Osteoblast (primary cell): ENCODE data around the gene PTPN7. TPM values are rescaled to one million over a fixed set of nuclear protein-coding genes. Genes with fewer than 3 reads are reported as not detected.

Source experiments
- DNase-seq: peaks from one replicate; pipeline ENCODE4 v3.0.0; 2011; ENCODE audit warnings: low spot score, mixed read lengths; ENCODE audit not compliant: insufficient read length; ENCODE audit errors: missing footprints
- H2AFZ ChIP-seq: 2 replicates; pipeline ENCODE4 v1.6.0; 2011; ENCODE audit warnings: mild to moderate bottlenecking, low read length
- H3K27ac ChIP-seq: 2 replicates; pipeline ENCODE4 v1.5.1; 2011; ENCODE audit warnings: mild to moderate bottlenecking, low read depth, low read length, moderate library complexity
- H3K27me3 ChIP-seq: 2 replicates; pipeline ENCODE4 v1.6.0; 2012; ENCODE audit warnings: mild to moderate bottlenecking, control low read depth, inconsistent platforms, low read length, moderate library complexity; ENCODE audit not compliant: insufficient read depth
- H3K36me3 ChIP-seq: 2 replicates; pipeline ENCODE4 v1.5.1; 2011; ENCODE audit warnings: mild to moderate bottlenecking, low read length, control low read depth, moderate library complexity; ENCODE audit not compliant: insufficient read depth
- H3K4me1 ChIP-seq: 2 replicates; pipeline ENCODE4 v1.5.1; 2011; ENCODE audit warnings: mild to moderate bottlenecking, low read length, control low read depth, moderate library complexity; ENCODE audit not compliant: insufficient read depth
- H3K4me2 ChIP-seq: 2 replicates; pipeline ENCODE4 v1.6.0; 2011; ENCODE audit warnings: mild to moderate bottlenecking, low read length; ENCODE audit not compliant: insufficient read depth
- H3K4me3 ChIP-seq: fragments of 200-600 bp; sonication (generic); 3 replicates; pipeline ENCODE4 v1.5.1; 2012; ENCODE audit warnings: mild to moderate bottlenecking, low read length, inconsistent platforms; ENCODE audit not compliant: insufficient read depth
- H3K79me2 ChIP-seq: 2 replicates; pipeline ENCODE4 v1.6.0; 2012; ENCODE audit warnings: mild to moderate bottlenecking, low read length, control low read depth, inconsistent platforms; ENCODE audit not compliant: insufficient read depth
- H3K9me3 ChIP-seq: 2 replicates; pipeline ENCODE4 v1.5.1; 2011; ENCODE audit warnings: low read depth, low read length, control low read depth
- H4K20me1 ChIP-seq: 2 replicates; pipeline ENCODE4 v1.6.0; 2012; ENCODE audit warnings: mild to moderate bottlenecking, low read length, control low read depth; ENCODE audit not compliant: insufficient read depth
- total RNA-seq: library from RNA; depleted of rRNA; stranded (reverse); fragments of >200 nt; gene quantifications from 2 replicates; pipeline ENCODE4 v1.2.3, GENCODE V29; 2012
- TF ChIP-seq, protein P1 (sequence below): IDR thresholded peaks from 2 replicates; pipeline ENCODE4 v1.5.1; 2011; ENCODE audit warnings: mild to moderate bottlenecking, low read depth, low read length, moderate library complexity; ENCODE audit errors: extremely low read depth

The PTPN7 gene
- total RNA-seq, 1 donor: not detected

DNA sequence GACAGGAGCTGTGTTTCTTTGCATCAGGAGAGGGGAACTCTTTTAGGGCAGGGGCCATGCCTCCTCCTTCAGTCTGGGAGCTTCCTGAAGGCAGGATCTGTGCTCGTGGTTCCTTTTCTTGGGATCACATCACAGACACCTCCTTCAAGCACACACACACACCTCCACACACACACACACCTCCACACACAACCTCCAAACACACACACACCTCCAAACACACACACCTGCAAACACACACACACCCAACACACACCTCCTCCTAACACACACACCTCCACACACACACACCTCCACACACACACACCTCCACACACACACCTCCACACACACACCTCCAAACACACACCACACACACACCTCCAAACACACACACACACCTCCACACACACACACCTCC is 43.7 kb upstream of the PTPN7 start:
- Histone ChIP-seq H3K4me2 (no peak overlapping the region), H3K9me3 (no peaks in the 10 kb centered on the region), H3K27ac (no peak overlapping the region), H3K4me1 (no peaks in the 10 kb centered on the region), H3K79me2 (no peaks in the 10 kb centered on the region), H3K4me3 (no peak overlapping the region), H4K20me1 (no peaks in the 10 kb centered on the region), H2AFZ (no peak overlapping the region), H3K36me3 (no peaks in the 10 kb centered on the region), H3K27me3 (peaks cover 18% of the 10 kb centered on the region)
- TF ChIP-seq, protein P1, sequence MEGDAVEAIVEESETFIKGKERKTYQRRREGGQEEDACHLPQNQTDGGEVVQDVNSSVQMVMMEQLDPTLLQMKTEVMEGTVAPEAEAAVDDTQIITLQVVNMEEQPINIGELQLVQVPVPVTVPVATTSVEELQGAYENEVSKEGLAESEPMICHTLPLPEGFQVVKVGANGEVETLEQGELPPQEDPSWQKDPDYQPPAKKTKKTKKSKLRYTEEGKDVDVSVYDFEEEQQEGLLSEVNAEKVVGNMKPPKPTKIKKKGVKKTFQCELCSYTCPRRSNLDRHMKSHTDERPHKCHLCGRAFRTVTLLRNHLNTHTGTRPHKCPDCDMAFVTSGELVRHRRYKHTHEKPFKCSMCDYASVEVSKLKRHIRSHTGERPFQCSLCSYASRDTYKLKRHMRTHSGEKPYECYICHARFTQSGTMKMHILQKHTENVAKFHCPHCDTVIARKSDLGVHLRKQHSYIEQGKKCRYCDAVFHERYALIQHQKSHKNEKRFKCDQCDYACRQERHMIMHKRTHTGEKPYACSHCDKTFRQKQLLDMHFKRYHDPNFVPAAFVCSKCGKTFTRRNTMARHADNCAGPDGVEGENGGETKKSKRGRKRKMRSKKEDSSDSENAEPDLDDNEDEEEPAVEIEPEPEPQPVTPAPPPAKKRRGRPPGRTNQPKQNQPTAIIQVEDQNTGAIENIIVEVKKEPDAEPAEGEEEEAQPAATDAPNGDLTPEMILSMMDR: no peak
- peak; percentile 76 for DNase-seq

- Histone ChIP-seq H3K79me2 (no peaks in the 10 kb centered on the region), H3K4me3 (no peak overlapping the region), H3K27me3 (peaks cover 14% of the 10 kb centered on the region), H4K20me1 (no peaks in the 10 kb centered on the region), H2AFZ (no peak overlapping the region), H3K9me3 (no peaks in the 10 kb centered on the region), H3K4me2 (no peak overlapping the region), H3K4me1 (no peaks in the 10 kb centered on the region), H3K27ac (no peak overlapping the region), H3K36me3 (no peaks in the 10 kb centered on the region)
- TF ChIP-seq, protein P1: no peak
- no peak for DNase-seq
Observed at GRCh38 chr1:202203238-202204039, 43.0 kb upstream of the PTPN7 start.

GRCh38 chr1:202202500-202203168 is 42.2 kb upstream of the PTPN7 start:
- no peaks in the 10 kb centered on the region for H4K20me1 ChIP-seq
- H3K36me3 ChIP-seq: no peaks in the 10 kb centered on the region
- peaks cover 16% of the 10 kb centered on the region for H3K27me3 ChIP-seq
- no peak overlapping the region for H3K27ac ChIP-seq
- no peak for DNase-seq
- no peaks in the 10 kb centered on the region for H3K79me2 ChIP-seq
- no peak overlapping the region for H3K4me3 ChIP-seq
- no peaks in the 10 kb centered on the region for H3K9me3 ChIP-seq
- H3K4me1 ChIP-seq: no peaks in the 10 kb centered on the region
- H3K4me2 ChIP-seq: no peak overlapping the region
- H2AFZ ChIP-seq: no peak overlapping the region
- TF ChIP-seq, protein P1: no peak

GRCh38 chr1:202201971-202202370 is 41.6 kb upstream of the PTPN7 start:
- TF ChIP-seq, protein P1: no peak
- no peaks in the 10 kb centered on the region for H3K9me3 ChIP-seq
- no peaks in the 10 kb centered on the region for H4K20me1 ChIP-seq
- DNase-seq: no peak
- H3K79me2 ChIP-seq: no peaks in the 10 kb centered on the region
- H3K4me3 ChIP-seq: no peak overlapping the region
- H3K4me1 ChIP-seq: no peaks in the 10 kb centered on the region
- H3K4me2 ChIP-seq: no peak overlapping the region
- no peak overlapping the region for H3K27ac ChIP-seq
- peaks cover 19% of the 10 kb centered on the region for H3K27me3 ChIP-seq
- H2AFZ ChIP-seq: no peak overlapping the region
- H3K36me3 ChIP-seq: no peaks in the 10 kb centered on the region
